Astrocyte of the spinal cord (primary cell): Measurements from ENCODE around the gene RETREG1.
"Not testable (repeated sequence)": the region's sequence is repeated elsewhere in the genome, so short reads cannot be mapped to it uniquely, and the experiment has no call there.

Experiments
- DNase-seq: peaks from one replicate; pipeline ENCODE4 v3.0.0; 2011; ENCODE audit warnings: low read depth, low spot score
- H3K4me3 ChIP-seq: 2 replicates; pipeline ENCODE4 v1.5.1; 2011; ENCODE audit warnings: low read depth, mild to moderate bottlenecking, low read length, moderate library complexity
- CTCF ChIP-seq: IDR thresholded peaks from 2 replicates; pipeline ENCODE4 v1.5.1; 2012; ENCODE audit warnings: low read depth, mild to moderate bottlenecking, low read length, inconsistent platforms
- in situ Hi-C: cut with HindIII; loops from 2 replicates; pipeline ENCODE4 v1.10.0; 2017; ENCODE audit warnings: low sequenced_read_pairs

The RETREG1 gene

DNA sequence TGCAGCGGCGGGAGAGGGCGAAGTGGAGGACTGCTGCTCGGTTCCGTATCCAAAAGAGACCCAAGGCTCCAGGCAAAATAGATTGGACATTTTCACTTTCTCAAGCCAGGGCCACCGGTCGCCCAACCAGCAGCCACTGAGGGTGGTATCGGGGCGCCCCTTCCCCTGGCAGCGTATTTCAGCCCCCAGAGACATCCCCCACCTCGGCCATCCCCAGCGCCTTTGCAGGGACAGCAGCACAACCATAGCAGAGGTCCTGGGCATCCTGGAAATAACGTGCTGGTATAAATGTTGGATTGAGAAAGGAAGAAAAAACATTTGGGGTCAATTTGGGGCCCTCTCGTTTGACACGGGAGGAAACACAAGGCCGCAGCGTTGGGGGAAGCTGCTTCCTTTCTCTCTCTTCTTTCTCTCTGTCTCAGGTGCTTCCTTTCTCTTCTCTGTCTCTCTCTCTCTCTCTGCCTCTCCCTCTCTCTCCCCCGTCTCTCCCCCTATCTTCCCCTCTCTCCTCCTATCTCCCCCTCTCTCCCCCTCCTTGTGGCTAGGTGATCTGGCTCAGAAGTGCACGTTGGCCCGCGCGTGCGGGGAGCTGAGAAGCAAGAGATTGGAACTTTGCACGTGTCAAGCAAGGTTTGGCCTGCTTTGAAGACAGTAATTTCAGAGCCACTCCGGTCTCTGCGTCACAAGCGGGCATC lies 624 bp upstream of the RETREG1 start:
- DNase-seq = no peak
- no peak for TF ChIP-seq CTCF
- peak overlapping the region; percentile 36 for H3K4me3 ChIP-seq
- in situ Hi-C loops = no loop called here

GRCh38 chr5:16615741-16616535 lies 859 bp downstream of the RETREG1 start:
- in situ Hi-C loops = no loop called here
- DNase-seq = no peak
- H3K4me3 ChIP-seq = peak overlapping the region; percentile 51
- no peak for TF ChIP-seq CTCF

- TF ChIP-seq CTCF = no peak
- H3K4me3 ChIP-seq = no peak overlapping the region
- in situ Hi-C loops = no loop called here
- DNase-seq = no peak
These were observed 4.8 kb downstream of the RETREG1 start for GRCh38 chr5:16612007-16612406.

GRCh38 chr5:16610896-16611295 lies 5.9 kb downstream of the RETREG1 start:
- H3K4me3 ChIP-seq, in situ Hi-C loops, DNase-seq: not testable (repeated sequence)

GRCh38 chr5:16609412-16609811 lies 7.4 kb downstream of the RETREG1 start:
- TF ChIP-seq CTCF = no peak
- H3K4me3 ChIP-seq = no peak overlapping the region
- in situ Hi-C loops = no loop called here
- DNase-seq = no peak

- in situ Hi-C loops = no loop called here
These were observed 10.2 kb downstream of the RETREG1 start for GRCh38 chr5:16606628-16607027.

More at GRCh38 chr5:16606628-16607027, 10.2 kb downstream of the RETREG1 start:
- no peak for DNase-seq
- TF ChIP-seq CTCF = no peak
- no peak overlapping the region for H3K4me3 ChIP-seq
